Endothelial cell of umbilical vein (primary cell): ENCODE data around the gene SLC38A4. TPM values are rescaled to one million over a fixed set of nuclear protein-coding genes. Genes with fewer than 3 reads are reported as not detected.

ENCODE experiments used
- BruUV-seq: library from RNA; stranded (reverse); fragments of 400-500 nt; replicated peaks from 2 replicates; lab custom pipeline; 2021; lab: Mats Ljungman, UMichigan
- CTCF ChIA-PET: fragments of 300-600, 350-600 bp; sonication (Branson Sonifier 250); formaldehyde crosslinking; loops from one replicate; lab custom pipeline; 2021; ENCODE audit warnings: antibody characterized with exemption, inconsistent platforms; lab: Charles Lee
- POLR2A ChIA-PET: fragments of 300-600, 350-600 bp; sonication (Branson Sonifier 250); formaldehyde crosslinking; loops from one replicate; lab custom pipeline; 2021; ENCODE audit warnings: antibody characterized with exemption, inconsistent platforms; lab: Charles Lee
- DNase-seq: peaks from one replicate; pipeline ENCODE4 v3.0.0-alpha.2; 2011; ENCODE audit warnings: low read depth, low spot score
- FAIRE-seq: peaks from 2 replicates; lab custom pipeline; 2011; peaks lifted over from hg19 to GRCh38; lab: Jason Lieb, UNC
- H2AFZ ChIP-seq: 2 replicates; pipeline ENCODE4 v1.6.0; 2012; ENCODE audit warnings: low read depth, low read length, control low read depth, inconsistent platforms
- H3K27ac ChIP-seq: 2 replicates; pipeline ENCODE4 v1.5.1; 2011; ENCODE audit warnings: low read depth, mild to moderate bottlenecking, control low read depth, low read length, moderate library complexity; ENCODE audit not compliant: insufficient read depth
- H3K27me3 ChIP-seq, 2 experiments: 2 replicates each; pipeline versions ENCODE4 v1.6.0 to v1.6.1; 2011; ENCODE audit warnings: low read length in 2 of 2, mixed read lengths in 1 of 2; ENCODE audit not compliant: control insufficient read depth in 2 of 2, insufficient read depth in 2 of 2
- H3K36me3 ChIP-seq, 2 experiments: 2 replicates in 1 of 2; 3 replicates in 1 of 2; pipeline ENCODE4 v1.5.1; 2011; ENCODE audit warnings: low read length in 2 of 2, mild to moderate bottlenecking in 1 of 2, moderate library complexity in 1 of 2; ENCODE audit not compliant: control insufficient read depth in 2 of 2, insufficient read depth in 2 of 2; ENCODE audit errors: extremely low read depth in 1 of 2
- H3K4me1 ChIP-seq: 3 replicates; pipeline ENCODE4 v1.5.1; 2011; ENCODE audit warnings: mild to moderate bottlenecking, low read length; ENCODE audit not compliant: control insufficient read depth, insufficient read depth; ENCODE audit errors: extremely low read depth
- H3K4me2 ChIP-seq: 2 replicates; pipeline ENCODE4 v1.6.1; 2011; ENCODE audit warnings: low read length, control low read depth, mixed read lengths; ENCODE audit not compliant: insufficient read depth
- H3K4me3 ChIP-seq, 3 experiments: fragments of 200-600 bp in 1 of 3; sonication (generic), shearing (Covaris generic) in 1 of 3; replicated peaks in 1 of 3; 2 replicates each; pipeline ENCODE4 v1.5.1; 2011 to 2016; ENCODE audit warnings: control low read depth in 3 of 3, low read length in 3 of 3, mild to moderate bottlenecking in 2 of 3, inconsistent platforms in 1 of 3, low read depth in 1 of 3, moderate library complexity in 1 of 3; ENCODE audit not compliant: insufficient read depth in 1 of 3
- H3K79me2 ChIP-seq: 2 replicates; pipeline ENCODE4 v1.6.0; 2012; ENCODE audit warnings: low read length, inconsistent platforms; ENCODE audit not compliant: control insufficient read depth, insufficient read depth
- H3K9ac ChIP-seq: replicated peaks from 2 replicates; pipeline ENCODE3; 2011; ENCODE audit warnings: low read length, control low read depth; ENCODE audit not compliant: insufficient read depth; ENCODE audit errors: extremely low read depth
- H3K9me1 ChIP-seq: replicated peaks from 3 replicates; pipeline ENCODE4 v1.6.0; 2011; ENCODE audit warnings: mild to moderate bottlenecking, low read length; ENCODE audit not compliant: control insufficient read depth, insufficient read depth; ENCODE audit errors: extremely low read depth
- H3K9me3 ChIP-seq: replicated peaks from 2 replicates; pipeline ENCODE4 v1.5.1; 2012; ENCODE audit warnings: low read length, inconsistent platforms; ENCODE audit not compliant: control insufficient read depth, insufficient read depth
- H4K20me1 ChIP-seq: replicated peaks from 2 replicates; pipeline ENCODE3; 2011; ENCODE audit warnings: mild to moderate bottlenecking, low read length; ENCODE audit not compliant: control insufficient read depth, insufficient read depth; ENCODE audit errors: extremely low read depth
- CTCF ChIP-seq, 2 donors: IDR thresholded peaks; 1 replicate in 1 of 2; 2 replicates in 1 of 2; pipeline ENCODE4 v1.5.1; 2011; ENCODE audit warnings: low read length in 2 of 2, mild to moderate bottlenecking in 2 of 2, moderate library complexity in 2 of 2, control low read depth in 1 of 2, inconsistent platforms in 1 of 2, low read depth in 1 of 2; ENCODE audit not compliant: insufficient read depth in 1 of 2; ENCODE audit errors: extremely low read depth in 1 of 2
- EZH2 ChIP-seq: IDR thresholded peaks from 2 replicates; pipeline ENCODE4 v1.6.1; 2012; ENCODE audit warnings: borderline replicate concordance, low read depth, mild to moderate bottlenecking, moderate library complexity, low read length, inconsistent platforms; ENCODE audit not compliant: severe bottlenecking
- FOS ChIP-seq: IDR thresholded peaks from 2 replicates; pipeline ENCODE4 v1.6.1; 2011; ENCODE audit warnings: mild to moderate bottlenecking, low read length, moderate library complexity, borderline replicate concordance; ENCODE audit not compliant: insufficient read depth
- GATA2 ChIP-seq: IDR thresholded peaks from 2 replicates; pipeline ENCODE4 v1.7.0; 2011; ENCODE audit warnings: low read depth, mild to moderate bottlenecking, moderate library complexity, mixed read lengths, low read length; ENCODE audit not compliant: insufficient read length, insufficient read depth
- JUN ChIP-seq: IDR thresholded peaks from 2 replicates; pipeline ENCODE4 v1.6.1; 2011; ENCODE audit warnings: borderline replicate concordance, low read depth; ENCODE audit not compliant: insufficient read length, insufficient read depth
- MAX ChIP-seq: IDR thresholded peaks from 2 replicates; pipeline ENCODE4 v1.6.1; 2011; ENCODE audit not compliant: insufficient read depth, insufficient read length
- MYC ChIP-seq: IDR thresholded peaks from one replicate; pipeline ENCODE4 v1.6.1; 2011; ENCODE audit warnings: mild to moderate bottlenecking, low read depth, low read length
- POLR2A ChIP-seq: IDR thresholded peaks from 2 replicates; pipeline ENCODE4 v1.6.1; 2012; ENCODE audit warnings: low read depth, mild to moderate bottlenecking, control low read depth, low read length
- POLR2AphosphoS5 ChIP-seq: IDR thresholded peaks from 2 replicates; pipeline ENCODE4 v1.6.1; 2012; ENCODE audit warnings: low read depth, mild to moderate bottlenecking, control low read depth, low read length, moderate library complexity; ENCODE audit not compliant: insufficient read depth
- dilution Hi-C: fragments of 300-500 bp; cut with MboI; formaldehyde crosslinking; loops from one replicate; pipeline ENCODE4 v1.15.0; 2019; ENCODE audit warnings: low sequenced_read_pairs; ENCODE audit not compliant: extremely low pct_ligation_motif_present
- intact Hi-C: fragments of 100-400 bp; cut with micrococcal nuclease; formaldehyde crosslinking; loops from one replicate; pipeline ENCODE4 v1.10.0; 2022
- polyA plus RNA-seq, 4 experiments: library from polyadenylated mRNA; depleted of rRNA in 3 of 4; stranded (reverse) in 3 of 4; unstranded in 1 of 4; fragments of >200 nt; gene quantifications; 2 replicates each; pipeline versions ENCODE4 v1.2.1 to v1.2.3, GENCODE V29; 2011 to 2012; ENCODE audit warnings: missing spikeins in 1 of 4
- total RNA-seq: library from RNA; stranded (reverse); gene quantifications from 2 replicates; pipeline ENCODE4 v1.2.3, GENCODE V29; 2021

SLC38A4 gene
- total and polyA plus RNA-seq, 2 donors (not counting 3 experiments of a cell fraction or from before 2014, with no cell fraction given), result 0.36 to 0.66 TPM

DNA sequence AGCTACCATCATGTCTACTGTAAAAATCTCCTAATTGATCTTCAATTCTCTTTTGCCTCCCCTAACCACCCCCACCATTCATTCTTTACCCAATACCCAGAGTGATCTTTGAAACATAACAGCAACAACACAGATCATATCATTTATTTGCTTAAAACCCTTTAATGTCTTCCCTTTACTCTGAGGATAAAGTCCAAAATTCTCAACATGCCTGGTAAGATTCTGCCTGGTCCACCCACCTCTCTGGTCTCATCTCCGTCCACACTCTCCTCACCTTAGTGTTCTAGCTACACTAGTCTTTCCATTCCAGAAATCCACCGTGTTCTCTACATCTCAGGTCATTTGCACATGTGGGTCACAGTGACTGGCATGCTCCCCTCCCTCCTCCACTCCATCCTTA lies 27.7 kb downstream of the SLC38A4 start:
- no peaks in the 10 kb centered on the region for H3K9me3 ChIP-seq
- no peak overlapping the region for H3K9ac ChIP-seq
- ChIA-PET CTCF (no interaction called here), POLR2A (no interaction called here)
- H3K4me3 ChIP-seq, result no peak overlapping the region
- FAIRE-seq, result no peak
- no peaks in the 10 kb centered on the region for H3K4me1 ChIP-seq
- H3K9me1 ChIP-seq, result no peaks in the 10 kb centered on the region
- dilution Hi-C loops (no loop called here), intact Hi-C loops (no loop called here)
- DNase-seq, result no peak
- no peaks in the 10 kb centered on the region for H3K36me3 ChIP-seq
- no peaks in the 10 kb centered on the region for H3K79me2 ChIP-seq
- no peak overlapping the region for H3K27ac ChIP-seq
- H3K27me3 ChIP-seq, result no peaks in the 10 kb centered on the region
- no peak overlapping the region for H2AFZ ChIP-seq
- BruUV-seq, result no TSS peak
- TF ChIP-seq MAX (no peak), GATA2 (no peak), POLR2AphosphoS5 (no peak), CTCF (IDR thresholded peaks at IDR 0.05; ENCODE audit: extremely low read depth in 1 of 2, insufficient read depth in 1 of 2, low read depth in 1 of 2, low read length in 2 of 2) (no peak), FOS (no peak), JUN (no peak), POLR2A (no peak), EZH2 (no peak), MYC (no peak)
- no peaks in the 10 kb centered on the region for H4K20me1 ChIP-seq
- H3K4me2 ChIP-seq, result no peak overlapping the region
